Effector CD8-positive, alpha-beta T cell (primary cell): ENCODE measurements around the gene ERBB4.

Source experiments
- DNase-seq: peaks from one replicate; lab custom pipeline; 2025; lab: John Stamatoyannopoulos, UW

The ERBB4 gene

GRCh38 chr2:211469664-211470059, 1068.9 kb downstream of the ERBB4 start:
- no peak for DNase-seq

GRCh38 chr2:211468877-211469663, 1069.5 kb downstream of the ERBB4 start:
- no peak for DNase-seq

GRCh38 chr2:211468217-211468616, 1070.4 kb downstream of the ERBB4 start:
- no peak for DNase-seq

- no peak for DNase-seq
Observed at GRCh38 chr2:211463397-211463796, 1075.2 kb downstream of the ERBB4 start.

- DNase-seq: no peak
Observed at GRCh38 chr2:211458974-211459373, 1079.6 kb downstream of the ERBB4 start.

- no peak for DNase-seq
Observed at GRCh38 chr2:211457325-211457724, 1081.3 kb downstream of the ERBB4 start.

- no peak for DNase-seq
Observed at GRCh38 chr2:211455216-211455841, 1083.3 kb downstream of the ERBB4 start.

GRCh38 chr2:211454679-211455078, 1083.9 kb downstream of the ERBB4 start:
- DNase-seq: no peak

GRCh38 chr2:211453311-211453887, 1085.2 kb downstream of the ERBB4 start:
- DNase-seq: no peak

GRCh38 chr2:211451642-211452041, 1087.0 kb downstream of the ERBB4 start:
- no peak for DNase-seq

GRCh38 chr2:211449819-211450218, 1088.8 kb downstream of the ERBB4 start:
- no peak for DNase-seq

- DNase-seq: no peak
Observed at GRCh38 chr2:211447548-211447947, 1091.1 kb downstream of the ERBB4 start.

GRCh38 chr2:211440107-211440506, 1098.5 kb downstream of the ERBB4 start:
- DNase-seq: no peak

GRCh38 chr2:211439011-211439410, 1099.6 kb downstream of the ERBB4 start:
- no peak for DNase-seq

- DNase-seq: no peak
Observed at GRCh38 chr2:211437396-211437795, 1101.2 kb downstream of the ERBB4 start.

- DNase-seq: no peak
Observed at GRCh38 chr2:211436182-211436581, 1102.4 kb downstream of the ERBB4 start.

- no peak for DNase-seq
Observed at GRCh38 chr2:211435331-211435730, 1103.3 kb downstream of the ERBB4 start.

- no peak for DNase-seq
Observed at GRCh38 chr2:211434773-211435172, 1103.8 kb downstream of the ERBB4 start.

- DNase-seq: no peak
Observed at GRCh38 chr2:211429256-211429920, 1109.2 kb downstream of the ERBB4 start.

GRCh38 chr2:211426240-211426639, 1112.4 kb downstream of the ERBB4 start:
- DNase-seq: no peak

- no peak for DNase-seq
Observed at GRCh38 chr2:211423018-211423417, 1115.6 kb downstream of the ERBB4 start.

GRCh38 chr2:211417544-211417943, 1121.1 kb downstream of the ERBB4 start:
- no peak for DNase-seq

GRCh38 chr2:211416373-211416772, 1122.2 kb downstream of the ERBB4 start:
- no peak for DNase-seq
